HepG2 (cell line): ENCODE data around the gene CACNG4. TPM values are rescaled to one million over a fixed set of nuclear protein-coding genes. Genes with fewer than 3 reads are reported as not detected.

Source experiments
- ATAC-seq: fragments of 200-7000 bp; cut with Tn5 transposase; 3 replicates; pipeline ENCODE4 v1.9.1; 2020; ENCODE audit warnings: mild to moderate bottlenecking, moderate library complexity
- BruUV-seq: library from RNA; stranded (reverse); fragments of 400-500 nt; replicated peaks from 2 replicates; lab custom pipeline; 2021; lab: Mats Ljungman, UMichigan
- CTCF ChIA-PET: fragments of 300-600 bp; formaldehyde crosslinking; extraction: SDS; loops from one replicate; lab custom pipeline; 2021; ENCODE audit warnings: low total read pairs, inconsistent platforms, low intra/inter-chr PET ratio; lab: Yijun Ruan, JAX
- POLR2A ChIA-PET: fragments of 350-600 bp; sonication (Branson Sonifier 250); formaldehyde crosslinking; loops from one replicate; lab custom pipeline; 2020; ENCODE audit warnings: antibody characterized with exemption, inconsistent platforms; lab: Yijun Ruan, JAX
- DNase-seq: peaks from one replicate; pipeline ENCODE4 v3.0.0-alpha.2; 2015; ENCODE audit warnings: low spot score
- FAIRE-seq: peaks from 3 replicates; lab custom pipeline; 2011; peaks lifted over from hg19 to GRCh38; lab: Jason Lieb, UNC
- H2AFZ ChIP-seq: one replicate; pipeline ENCODE4 v1.6.1; 2011; ENCODE audit warnings: low read length, inconsistent platforms
- H3K27ac ChIP-seq: fragments of 300-600 bp; 3 replicates; pipeline ENCODE4 v1.8.0; 2011; ENCODE audit warnings: mixed run types, mild to moderate bottlenecking, mixed read lengths, low read length, inconsistent platforms; ENCODE audit not compliant: insufficient read depth; ENCODE audit errors: extremely low read length
- H3K27me3 ChIP-seq, 2 experiments: fragments of 200-600 bp in 1 of 2; 2 replicates in 1 of 2; 3 replicates in 1 of 2; pipeline versions ENCODE4 v1.6.0 to v1.8.0; 2011; ENCODE audit warnings: low read length in 2 of 2, mild to moderate bottlenecking in 2 of 2, moderate library complexity in 2 of 2, inconsistent platforms in 1 of 2; ENCODE audit not compliant: insufficient read depth in 2 of 2, control insufficient read depth in 1 of 2
- H3K36me3 ChIP-seq, 2 experiments: fragments of 200-600 bp in 1 of 2; replicated peaks in 1 of 2; 2 replicates in 1 of 2; 3 replicates in 1 of 2; pipeline versions ENCODE4 v1.5.1 to v1.8.0; 2011; ENCODE audit warnings: low read length in 2 of 2, inconsistent platforms in 1 of 2; ENCODE audit not compliant: insufficient read depth in 2 of 2, control insufficient read depth in 1 of 2
- H3K4me1 ChIP-seq: 2 replicates; pipeline ENCODE4 v1.5.1; 2012; ENCODE audit warnings: low read length, inconsistent platforms; ENCODE audit not compliant: insufficient read depth
- H3K4me2 ChIP-seq: 2 replicates; pipeline ENCODE4 v1.6.0; 2011; ENCODE audit warnings: low read depth, low read length, inconsistent platforms
- H3K4me3 ChIP-seq, 3 experiments: fragments of 200-600 bp in 1 of 3; sonication (generic), shearing (Covaris generic) in 1 of 3; replicated peaks in 1 of 3; 2 replicates each; pipeline ENCODE4 v1.5.1; 2011 to 2016; ENCODE audit warnings: low read length in 3 of 3, inconsistent platforms in 2 of 3, low read depth in 2 of 3, mild to moderate bottlenecking in 2 of 3, control low read depth in 1 of 3, mixed read lengths in 1 of 3; ENCODE audit not compliant: insufficient read depth in 1 of 3
- H3K79me2 ChIP-seq: one replicate; pipeline ENCODE4 v1.6.1; 2011; ENCODE audit warnings: low read length, inconsistent platforms; ENCODE audit not compliant: insufficient read depth
- H3K9ac ChIP-seq: 2 replicates; pipeline ENCODE4 v1.6.0; 2011; ENCODE audit warnings: mild to moderate bottlenecking, low read depth, low read length, inconsistent platforms; ENCODE audit not compliant: insufficient read depth
- H3K9me3 ChIP-seq: 2 replicates; pipeline ENCODE4 v1.5.1; 2012; ENCODE audit warnings: mild to moderate bottlenecking, low read length
- H4K20me1 ChIP-seq: 2 replicates; pipeline ENCODE4 v1.6.0; 2011; ENCODE audit warnings: inconsistent platforms, mild to moderate bottlenecking, low read length, moderate library complexity; ENCODE audit not compliant: insufficient read depth
- CENPX ChIP-seq: sonication (generic); formaldehyde crosslinking; IDR thresholded peaks from 2 replicates; pipeline ENCODE4 v1.9.0; 2021; ENCODE audit warnings: mild to moderate bottlenecking, missing genetic modification reagents, moderate library complexity
- CHD2 ChIP-seq: IDR thresholded peaks from 2 replicates; pipeline ENCODE4 v1.6.1; 2011; ENCODE audit warnings: low read depth, low read length, improper control_type of control experiment
- CREB3 ChIP-seq: sonication (generic); formaldehyde crosslinking; IDR thresholded peaks from 2 replicates; pipeline ENCODE4 v1.5.0; 2020; ENCODE audit warnings: missing genetic modification reagents
- LCORL ChIP-seq, 2 experiments: fragments of 450-650 bp in 1 of 2; sonication (generic) in 1 of 2; formaldehyde crosslinking in 1 of 2; IDR thresholded peaks; 2 replicates each; pipeline versions ENCODE4 v1.5.0 to v1.6.1; 2017 to 2020; ENCODE audit warnings: antibody characterized with exemption in 1 of 2, missing genetic modification reagents in 1 of 2
- MEF2D ChIP-seq: sonication (generic); formaldehyde crosslinking; IDR thresholded peaks from 2 replicates; pipeline ENCODE4 v1.5.1; 2020; ENCODE audit warnings: mild to moderate bottlenecking, missing genetic modification reagents
- TCF12 ChIP-seq, 2 experiments: fragments of 450-650 bp in 1 of 2; sonication (generic) in 1 of 2; formaldehyde crosslinking in 1 of 2; IDR thresholded peaks; 2 replicates each; pipeline versions ENCODE4 v1.6.1 to v1.8.0; 2017 to 2022; ENCODE audit warnings: antibody characterized with exemption in 1 of 2, mild to moderate bottlenecking in 1 of 2, missing genetic modification reagents in 1 of 2, moderate library complexity in 1 of 2
- ZBTB4 ChIP-seq: sonication (generic); formaldehyde crosslinking; IDR thresholded peaks from 2 replicates; pipeline ENCODE4 v1.4.0; 2020; ENCODE audit warnings: missing genetic modification reagents, mild to moderate bottlenecking, borderline replicate concordance
- ZBTB7A ChIP-seq: sonication (generic); formaldehyde crosslinking; IDR thresholded peaks from 2 replicates; pipeline ENCODE4 v1.8.0; 2022; ENCODE audit warnings: mild to moderate bottlenecking, missing genetic modification reagents
- ZFP41 ChIP-seq: sonication (generic); formaldehyde crosslinking; IDR thresholded peaks from 2 replicates; pipeline ENCODE4 v1.4.0; 2020; ENCODE audit warnings: mild to moderate bottlenecking, missing genetic modification reagents, borderline replicate concordance
- ZNF331 ChIP-seq: sonication (generic); formaldehyde crosslinking; IDR thresholded peaks from 2 replicates; pipeline ENCODE4 v1.4.0; 2020; ENCODE audit warnings: missing genetic modification reagents
- ZNF704 ChIP-seq: sonication (generic); formaldehyde crosslinking; IDR thresholded peaks from 2 replicates; pipeline ENCODE4 v1.8.1; 2023; ENCODE audit warnings: mild to moderate bottlenecking, inconsistent platforms, moderate library complexity, missing genetic modification reagents, borderline replicate concordance
- ZNF780A ChIP-seq: sonication (generic); formaldehyde crosslinking; IDR thresholded peaks from 2 replicates; pipeline ENCODE4 v1.8.0; 2022; ENCODE audit warnings: mild to moderate bottlenecking, missing genetic modification reagents, moderate library complexity
- ZSCAN12 ChIP-seq: sonication (generic); formaldehyde crosslinking; IDR thresholded peaks from 2 replicates; pipeline ENCODE4 v1.9.0; 2021; ENCODE audit warnings: mild to moderate bottlenecking, missing genetic modification reagents
- ZSCAN20 ChIP-seq: sonication (generic); formaldehyde crosslinking; IDR thresholded peaks from 2 replicates; pipeline ENCODE4 v1.4.0; 2020; ENCODE audit warnings: missing genetic modification reagents, mild to moderate bottlenecking, borderline replicate concordance
- in situ Hi-C: cut with HindIII; loops from 2 replicates; pipeline ENCODE4 v1.10.0; 2017; ENCODE audit warnings: low pct_unique_long_range_greater_than_20kb; ENCODE audit not compliant: extremely low pct_ligation_motif_present
- intact Hi-C: fragments of 100-400 bp; cut with micrococcal nuclease; formaldehyde crosslinking; loops from one replicate; pipeline ENCODE4 v1.10.0; 2022; ENCODE audit not compliant: unreplicated experiment
- polyA plus RNA-seq, 8 experiments: library from polyadenylated mRNA; depleted of rRNA in 3 of 8; stranded (reverse) in 7 of 8; unstranded in 1 of 8; fragments of >200 nt; fragmentation: Illumina TruSeq in 4 of 8; extraction: Trizol in 4 of 8; gene quantifications; 2 replicates each; pipeline versions ENCODE4 v1.2.1 to v1.2.3, GENCODE V29; 2011 to 2016; ENCODE audit warnings: low read depth in 4 of 8, missing spikeins in 1 of 8, mixed read lengths in 1 of 8; ENCODE audit not compliant: insufficient read depth in 1 of 8
- total RNA-seq, 5 experiments: library from RNA; depleted of rRNA; stranded (reverse); fragments of >200 nt; fragmentation: Illumina TruSeq; extraction: Trizol; gene quantifications; 2 replicates each; pipeline ENCODE4 v1.2.3, GENCODE V29; 2016; ENCODE audit warnings: low read depth in 1 of 5

The CACNG4 gene
- total and polyA plus RNA-seq, 2 of the 13 experiments (the other 11 are each of a cell fraction or from before 2014, with no cell fraction given) = 0.09 TPM

GRCh38 chr17:67071595-67071994 is 107.1 kb downstream of the CACNG4 start:
- no peak for ATAC-seq
- Histone ChIP-seq H3K9me3 (no peaks in the 10 kb centered on the region), H3K79me2 (no peaks in the 10 kb centered on the region), H2AFZ (no peak overlapping the region), H4K20me1 (no peaks in the 10 kb centered on the region), H3K4me3 (no peak overlapping the region), H3K27ac (no peak overlapping the region), H3K27me3 (no peaks in the 10 kb centered on the region), H3K4me1 (peaks cover 27% of the 10 kb centered on the region), H3K9ac (no peak overlapping the region), H3K4me2 (no peak overlapping the region), H3K36me3 (peaks cover 4 to 10% of the 10 kb centered on the region in 2 experiments; a peak in 4 of 5 replicates)
- ChIA-PET POLR2A (no interaction called here), CTCF (no interaction called here)
- in situ Hi-C loops = no loop called here
- no peak for DNase-seq
- intact Hi-C loops = no loop called here
- TF ChIP-seq CREB3 (no peak), ZSCAN12 (no peak), ZNF704 (CRISPR knock-in tag) (no peak), CENPX (CRISPR knock-in tag) (no peak), CHD2 (no peak), ZBTB4 (CRISPR knock-in tag) (no peak), LCORL (IDR thresholded peaks at IDR 0.05) (no peak), LCORL (CRISPR knock-in tag; IDR thresholded peaks at IDR 0.05) (no peak), ZNF331 (CRISPR knock-in tag) (no peak), ZNF780A (no peak), ZBTB7A (no peak), ZFP41 (CRISPR knock-in tag) (no peak), MEF2D (CRISPR knock-in tag) (no peak), TCF12 (IDR thresholded peaks at IDR 0.05) (no peak), TCF12 (CRISPR knock-in tag; IDR thresholded peaks at IDR 0.05) (no peak), ZSCAN20 (CRISPR knock-in tag) (no peak)
- no TSS peak for BruUV-seq
- FAIRE-seq = no peak
